Measurements from ENCODE around the gene TMEM52B.

TMEM52B gene

DNA sequence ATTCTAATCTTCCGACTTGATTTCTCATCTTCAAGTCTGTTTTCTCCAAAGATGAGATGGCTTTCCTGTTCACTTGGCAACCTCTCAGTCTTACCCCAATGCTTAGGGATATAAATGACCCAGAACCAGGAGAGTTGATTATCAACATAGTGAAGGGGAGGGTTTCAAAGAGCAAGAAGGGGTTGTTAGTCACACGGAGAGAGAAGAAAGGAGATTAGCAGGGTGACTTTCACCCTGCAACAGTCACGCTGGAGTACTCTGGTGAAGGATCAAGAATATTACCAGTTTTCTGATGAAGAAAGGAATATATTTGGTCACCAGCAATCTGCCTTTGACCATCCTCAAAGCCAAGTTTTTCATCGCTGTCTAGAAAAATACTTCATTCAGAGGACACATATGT is at the start of gene TMEM52B:
Gene TMEM52B (plus strand): TSS at position 212 of the 400 bp plus-strand sequence. CDS start 543 bp downstream, outside the sequence.
- no peak for FAIRE-seq

DNA sequence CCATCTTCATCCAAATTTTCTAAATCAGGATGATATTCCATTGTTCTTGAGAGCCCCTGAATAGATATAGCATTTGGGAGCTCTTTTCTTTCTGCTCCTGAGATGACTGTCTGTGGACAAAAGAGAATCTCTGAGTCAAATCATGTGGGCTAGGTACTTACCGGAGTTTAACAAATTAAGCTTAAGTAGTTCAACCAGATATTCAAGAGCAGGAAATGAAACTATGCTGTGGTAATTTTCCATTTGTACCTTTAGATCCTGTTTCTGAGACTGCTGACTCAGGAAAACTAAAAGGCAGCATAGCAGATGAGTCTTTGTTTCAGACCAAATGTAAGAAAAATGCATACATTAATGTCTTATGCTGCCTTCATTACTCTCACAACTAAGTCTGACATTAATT is 48.8 kb upstream of the TMEM52B start, which contains the start of gene CLEC7A:
Gene CLEC7A (minus strand): TSS at position 158 of the 400 bp plus-strand sequence. CDS start 117 bp downstream, at position 41.
- no peak for FAIRE-seq

- no peak for FAIRE-seq
Measured at GRCh38 chr12:10131111-10131690, 47.6 kb upstream of the TMEM52B start.

DNA sequence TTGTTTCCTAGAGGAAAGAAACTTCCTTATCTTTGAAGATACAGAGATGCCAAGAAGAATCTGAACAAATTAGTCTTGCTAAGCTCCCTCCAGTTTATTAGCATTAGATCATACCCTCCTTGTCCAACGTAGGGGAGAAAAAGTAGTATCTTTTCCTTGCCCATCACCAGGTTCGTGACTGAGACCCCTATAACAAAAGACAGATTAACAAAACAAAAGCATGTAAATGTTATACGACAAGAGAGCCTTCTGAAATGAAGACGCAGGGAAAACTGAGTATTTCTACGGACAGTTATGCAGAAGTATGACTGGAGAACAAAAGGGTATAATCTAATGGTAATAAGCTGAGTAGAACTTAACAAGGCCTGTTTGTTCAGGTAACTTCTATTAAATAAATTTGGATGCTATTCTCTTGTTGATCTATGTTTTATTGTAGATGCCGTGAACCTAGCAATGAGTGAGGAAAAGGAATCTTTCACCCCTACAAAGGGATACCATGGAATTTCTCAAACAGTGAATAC is 45.9 kb upstream of the TMEM52B start:
- FAIRE-seq, result no peak

DNA sequence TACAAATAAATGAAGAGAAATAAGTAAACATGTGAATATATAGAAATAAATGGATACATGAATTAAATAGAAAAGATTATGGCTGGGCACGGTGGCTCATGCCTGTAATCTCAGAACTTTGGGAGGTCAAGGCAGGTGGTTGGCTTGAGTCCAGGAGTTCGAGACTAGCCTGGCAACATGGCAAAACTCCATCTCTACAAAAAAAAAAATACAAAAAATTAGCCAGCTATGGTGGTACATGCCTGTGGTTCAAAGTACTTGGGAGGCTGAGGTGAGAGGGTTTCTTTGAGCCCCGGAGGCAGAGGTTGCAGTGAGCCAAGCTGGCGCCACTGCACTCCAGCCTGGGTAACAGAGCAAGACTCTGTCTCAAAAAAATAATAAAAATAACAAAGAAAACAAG is 43.7 kb upstream of the TMEM52B start:
- FAIRE-seq, result no peak

- no peak for FAIRE-seq
Measured at GRCh38 chr12:10136637-10137205, 42.1 kb upstream of the TMEM52B start.

DNA sequence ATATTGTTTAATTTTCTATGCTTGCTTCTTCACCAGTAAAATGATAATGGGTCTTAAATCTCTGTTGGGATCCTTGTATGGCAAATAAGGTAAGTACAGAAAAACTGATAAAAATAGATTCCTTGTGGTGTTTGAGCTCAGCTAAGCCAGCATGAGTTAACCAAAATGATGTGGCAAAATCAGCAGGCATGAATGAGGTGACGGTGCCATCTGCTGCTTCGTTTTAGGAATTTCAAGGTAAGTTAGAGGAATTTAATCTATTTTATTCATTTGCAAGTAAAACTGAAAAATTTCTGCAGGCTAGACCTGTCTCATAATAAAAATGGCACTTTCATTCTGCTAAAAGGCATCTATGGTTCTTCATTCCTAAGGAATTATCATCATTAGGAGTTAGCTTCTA is 38.8 kb upstream of the TMEM52B start:
- FAIRE-seq, result peak; percentile 82

DNA sequence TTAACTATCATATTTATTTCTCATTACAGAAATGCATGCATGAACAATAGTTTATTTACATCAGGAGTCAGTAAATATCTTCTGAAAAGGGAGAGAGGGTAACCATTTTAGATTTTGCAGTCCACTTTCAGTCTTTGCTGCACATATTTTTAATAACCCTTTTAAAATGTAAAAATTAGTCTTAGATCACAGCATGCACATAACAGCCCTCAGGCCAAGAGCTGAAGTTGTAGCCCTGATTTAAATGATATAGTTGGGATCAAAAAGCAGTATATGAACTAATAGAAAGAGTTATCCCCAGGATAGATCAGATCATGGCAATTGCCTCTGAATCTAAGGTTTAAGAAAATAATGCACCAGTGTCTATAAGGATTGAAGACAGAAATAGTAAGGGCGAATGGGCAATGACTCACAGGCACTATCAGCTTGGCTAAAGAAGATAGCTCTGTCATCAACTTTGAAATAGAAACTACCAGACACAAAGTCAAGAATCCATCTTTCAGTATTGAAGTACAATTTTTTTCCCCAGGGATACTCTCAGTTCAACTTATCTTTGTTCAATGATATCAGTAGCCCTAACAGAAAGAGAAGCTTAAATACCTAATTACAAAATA is 35.7 kb upstream of the TMEM52B start:
- no peak for FAIRE-seq

DNA sequence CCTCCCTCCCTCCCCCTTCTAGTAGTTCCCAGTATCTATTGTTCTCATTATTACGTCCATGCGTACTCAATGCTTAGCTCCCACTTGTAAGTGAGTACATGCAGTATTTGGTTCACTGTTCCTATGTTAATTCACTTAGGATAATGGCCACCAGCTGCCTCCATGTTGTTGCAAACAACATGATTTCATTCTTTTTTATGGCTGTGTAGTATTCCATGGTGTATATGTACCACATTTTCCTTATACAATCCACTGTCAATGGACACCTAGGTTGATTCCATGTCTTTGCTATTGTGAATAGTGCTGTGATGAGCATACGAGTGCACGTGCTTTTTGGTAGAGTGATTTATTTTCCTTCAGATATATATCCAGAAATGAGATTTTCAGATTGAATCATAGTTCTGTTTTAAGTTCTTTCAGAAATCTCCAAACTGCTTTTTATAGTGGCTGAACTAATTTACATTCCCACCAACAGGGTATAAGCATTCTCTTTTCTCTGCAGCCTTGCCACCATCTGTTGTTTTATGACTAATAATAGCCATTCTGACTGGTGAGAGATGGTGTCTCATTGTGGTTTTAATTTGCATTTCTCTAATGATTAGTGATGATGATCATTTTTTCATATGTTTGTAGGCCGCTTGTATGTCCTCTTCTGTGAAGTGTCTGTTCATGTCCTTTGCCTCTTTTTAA is 31.0 kb upstream of the TMEM52B start:
- FAIRE-seq, result no peak

DNA sequence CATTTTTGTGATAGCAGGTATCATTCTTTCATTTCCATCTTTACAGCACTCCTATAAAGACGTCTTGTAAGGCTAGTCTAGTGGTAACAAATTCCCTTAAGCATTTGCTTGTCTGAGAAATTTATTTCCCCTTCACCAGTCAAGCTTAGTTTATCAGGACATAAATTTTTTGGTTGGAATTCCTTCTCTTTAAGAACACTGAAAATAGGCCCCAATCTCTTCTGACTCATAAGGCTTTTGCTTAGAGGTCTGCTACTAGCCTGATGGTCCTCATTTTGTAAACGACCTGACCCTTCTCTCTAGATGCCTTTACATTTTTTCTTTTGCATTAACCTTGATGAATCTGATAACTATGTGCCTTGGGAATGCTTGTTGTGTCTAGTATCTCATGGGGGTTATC is 27.2 kb upstream of the TMEM52B start:
- no peak for FAIRE-seq

DNA sequence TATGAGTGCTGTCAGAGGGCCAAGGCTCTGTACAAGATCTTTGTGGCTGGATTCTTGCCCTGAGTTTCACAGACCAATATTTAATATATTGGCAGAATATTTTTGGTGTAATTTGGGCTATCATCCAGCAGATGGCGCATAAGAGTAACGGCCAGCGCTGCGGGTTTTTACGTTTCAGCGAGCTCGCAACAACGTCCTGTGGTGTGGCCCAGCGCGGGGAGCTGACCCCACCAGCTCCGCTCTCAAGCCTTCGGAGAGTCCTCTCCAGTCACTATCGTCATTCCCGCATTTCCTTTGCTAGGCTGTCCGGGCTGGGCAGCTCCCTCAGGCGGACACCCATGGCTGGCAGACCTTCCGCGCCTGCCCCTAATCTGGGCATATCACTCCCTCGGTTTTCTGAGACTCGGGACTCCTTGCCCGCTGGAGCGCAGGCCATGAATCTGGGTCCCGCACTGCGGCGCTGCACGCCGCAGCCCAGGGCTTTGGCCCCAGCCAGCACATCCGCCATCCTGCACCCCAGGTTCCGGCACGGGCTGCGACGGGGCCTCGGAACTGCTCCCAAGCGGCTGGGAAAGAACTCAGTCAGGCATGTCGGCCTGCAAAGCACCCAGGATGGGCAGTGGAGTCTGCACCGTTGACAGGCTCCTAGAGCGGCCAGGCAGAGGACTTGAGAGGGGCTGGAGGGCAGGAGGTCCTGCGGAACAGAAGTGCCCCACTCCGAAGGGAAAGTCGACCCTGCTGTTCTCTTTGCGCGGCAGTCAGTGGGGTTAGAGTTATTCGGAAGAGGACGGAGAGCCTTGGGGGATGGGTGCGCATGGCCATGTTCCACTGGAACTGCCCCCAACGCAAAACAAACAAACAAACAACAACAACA is 25.3 kb upstream of the TMEM52B start:
- no peak for FAIRE-seq

DNA sequence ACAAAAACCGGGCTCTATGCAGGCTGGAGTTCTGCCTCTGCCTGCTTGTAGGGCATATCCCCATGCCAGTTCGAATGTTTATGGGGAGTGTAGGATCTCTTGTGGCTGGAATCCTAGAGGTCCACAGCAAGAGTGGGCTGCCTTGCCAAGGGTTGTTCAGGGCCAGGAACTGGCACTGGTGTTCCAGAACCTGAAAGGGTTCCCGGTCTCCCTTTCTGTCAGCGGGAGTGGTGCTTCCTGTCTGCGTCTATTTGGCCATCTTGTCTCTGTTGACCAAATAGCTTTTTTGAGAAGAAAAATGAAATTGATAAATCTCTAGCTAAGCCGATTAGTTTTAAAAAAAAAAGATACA is 24.7 kb upstream of the TMEM52B start:
- FAIRE-seq, result no peak

- peak; percentile 73 for FAIRE-seq
Measured at GRCh38 chr12:10155966-10156365, 22.9 kb upstream of the TMEM52B start.

DNA sequence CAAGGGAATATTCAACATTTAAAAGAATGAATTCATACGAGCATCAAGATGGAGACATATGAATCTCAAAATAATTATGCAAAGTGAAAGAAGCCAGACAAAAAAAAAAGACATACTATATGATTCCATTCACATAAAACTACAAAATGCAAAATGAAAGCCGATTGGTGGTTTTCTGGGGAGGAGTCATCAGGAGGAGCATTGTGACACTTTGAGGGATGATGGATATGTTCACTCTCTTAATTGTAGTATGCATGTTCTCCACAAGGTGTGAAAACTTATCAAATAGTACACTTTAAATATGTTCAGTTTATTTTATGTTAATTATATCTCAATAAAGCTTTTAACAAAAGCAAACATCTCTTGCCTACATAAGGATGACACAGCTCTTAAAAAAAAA is 20.4 kb upstream of the TMEM52B start:
- no peak for FAIRE-seq

GRCh38 chr12:10159280-10159679 is 19.6 kb upstream of the TMEM52B start:
- no peak for FAIRE-seq

DNA sequence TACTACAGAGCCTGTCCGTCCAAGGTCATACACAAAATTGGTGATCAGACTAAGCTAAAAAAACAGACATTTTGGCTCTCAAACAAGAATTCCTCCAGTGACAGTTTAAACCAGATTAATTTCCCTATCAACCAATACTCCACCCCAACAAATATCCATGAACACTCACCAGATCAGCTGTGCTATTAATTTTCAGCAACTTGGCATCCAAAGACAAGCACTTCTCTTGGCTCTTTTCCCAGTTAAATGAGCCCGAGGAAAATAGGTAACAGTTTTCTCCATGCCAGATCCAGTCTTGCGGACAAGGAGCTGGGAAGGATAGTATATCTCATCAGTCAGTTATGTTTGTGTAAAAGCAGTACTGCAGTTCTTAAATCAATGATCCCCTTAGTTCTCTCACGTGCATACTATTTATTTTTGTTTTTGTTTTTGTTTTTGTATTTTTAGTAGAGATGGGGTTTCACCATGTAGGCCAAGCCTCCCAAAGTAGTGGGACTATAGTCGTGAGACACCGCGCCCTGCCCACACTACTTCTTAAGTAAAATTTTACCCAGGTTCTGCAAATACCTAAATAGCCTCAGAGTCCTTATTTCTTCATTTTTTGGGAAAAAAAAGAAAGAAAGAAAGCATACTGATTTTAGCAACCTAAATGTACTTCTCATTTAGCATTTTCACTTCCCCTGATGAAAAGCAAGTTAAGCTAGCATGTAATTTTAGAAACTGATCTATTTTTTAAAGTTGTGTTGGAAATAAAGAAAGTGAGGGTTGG is 18.0 kb upstream of the TMEM52B start:
- no peak for FAIRE-seq

GRCh38 chr12:10163084-10163483 is 15.7 kb upstream of the TMEM52B start:
- no peak for FAIRE-seq

DNA sequence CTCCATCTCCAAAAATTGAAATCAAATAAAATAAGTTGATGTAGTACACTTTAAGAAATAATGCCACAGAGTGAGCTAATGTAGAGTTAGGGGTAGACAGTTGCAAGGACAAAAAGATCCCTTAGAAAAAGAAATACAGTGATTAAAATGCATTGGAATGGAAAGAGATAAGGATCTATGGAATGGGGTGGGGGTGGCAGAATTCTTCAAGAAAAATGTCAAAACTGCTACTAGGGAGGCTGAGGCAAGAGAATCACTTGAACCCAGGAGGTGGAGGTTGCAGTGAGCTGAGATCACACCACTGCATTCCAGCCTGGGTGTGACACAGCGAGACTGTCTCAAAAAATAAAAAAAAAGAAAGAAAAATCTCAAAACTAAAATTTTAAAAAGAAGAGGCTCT is 13.4 kb upstream of the TMEM52B start:
- no peak for FAIRE-seq

DNA sequence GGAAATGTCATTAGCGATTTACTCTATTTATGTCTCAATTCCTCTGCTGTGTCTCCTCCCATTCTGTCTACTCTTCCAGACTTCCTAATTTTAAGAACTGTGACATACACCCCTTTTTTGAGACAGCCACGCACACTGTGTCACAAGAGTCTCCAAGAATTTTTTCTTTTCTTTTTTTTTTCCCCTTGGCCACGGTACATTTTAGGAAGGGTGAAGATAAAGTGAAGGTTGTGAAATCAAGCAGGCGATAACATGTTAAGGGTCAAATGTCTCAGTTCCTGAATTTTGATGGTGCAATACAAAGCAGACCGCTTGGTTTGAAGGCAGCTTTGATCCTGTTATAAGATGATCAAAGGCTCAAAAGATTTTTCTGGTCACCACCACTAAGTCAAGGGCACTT is 11.2 kb upstream of the TMEM52B start:
- FAIRE-seq, result no peak

DNA sequence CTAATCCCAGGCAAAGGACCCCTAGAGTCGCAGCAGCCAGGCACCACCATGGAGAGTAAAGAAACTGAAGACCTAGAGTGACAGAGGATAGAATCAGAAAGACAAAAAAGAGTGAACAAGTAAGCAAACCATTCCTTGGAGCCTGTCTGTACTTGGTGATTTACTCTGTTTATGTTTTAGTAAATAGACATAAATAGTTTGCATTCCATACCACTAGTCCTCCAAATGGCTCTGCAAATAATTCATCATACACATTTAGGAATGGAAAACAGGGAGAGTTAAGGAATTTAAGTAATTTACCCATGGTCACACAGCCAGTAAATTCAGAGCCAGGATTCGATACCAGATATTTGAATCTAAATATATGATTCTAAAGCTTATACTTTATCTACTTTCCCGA is 9.7 kb upstream of the TMEM52B start:
- no peak for FAIRE-seq

GRCh38 chr12:10170216-10170615 is 8.6 kb upstream of the TMEM52B start:
- no peak for FAIRE-seq
